Mucosa of descending colon (tissue), 3 donors: ENCODE data around the gene ELP5. TPM values are rescaled to one million over a fixed set of nuclear protein-coding genes. Genes with fewer than 3 reads are reported as not detected.

Source experiments
- ATAC-seq: fragments of 200-7000 bp; cut with Tn5 transposase; one replicate; pipeline ENCODE4 v1.9.1; 2020; ENCODE audit warnings: mild to moderate bottlenecking, moderate library complexity
- DNase-seq, 3 donors: peaks; one replicate each; pipeline ENCODE4 v3.0.0-alpha.2; 2020
- H3K36me3 ChIP-seq: fragments of 200-600 bp; one replicate; pipeline ENCODE4 v1.8.0; 2021; ENCODE audit warnings: low read depth, mild to moderate bottlenecking
- H3K4me1 ChIP-seq: fragments of 200-600 bp; one replicate; pipeline ENCODE4 v1.8.0; 2021; ENCODE audit warnings: low read depth, mild to moderate bottlenecking
- H3K4me3 ChIP-seq: fragments of 200-600 bp; one replicate; pipeline ENCODE4 v1.8.0; 2021; ENCODE audit warnings: mild to moderate bottlenecking
- H3K9me3 ChIP-seq: fragments of 200-600 bp; one replicate; pipeline ENCODE4 v1.8.0; 2021; ENCODE audit warnings: mild to moderate bottlenecking
- CTCF ChIP-seq: fragments of 200-600 bp; IDR thresholded peaks from one replicate; pipeline ENCODE4 v1.8.0; 2022; ENCODE audit warnings: antibody characterized with exemption, mild to moderate bottlenecking
- intact Hi-C, 2 donors: fragments of 100-400 bp; cut with DNase I in 1 of 2; cut with micrococcal nuclease in 1 of 2; formaldehyde crosslinking; loops; one replicate each; pipeline versions ENCODE4 v1.11.0 to v1.11.1; 2022; cut with DNase I, micrococcal nuclease
- total RNA-seq, 3 donors: library from RNA; stranded (reverse); fragmentation: NEBNext Ultra II Directional in 2 of 3; extraction: Animal tissue kit (Norgen Biotek cat#: 25700) in 2 of 3; gene quantifications; one replicate each; pipeline versions ENCODE4 v1.2.1 to v1.2.4, GENCODE V29; 2021 to 2023
- donor health status: DM: no; HTN: no; CAD: no; lungs with moderate emphysema.
- donor health status: DM: no; HTN: no; CAD: no.
- donor health status: DM: no; HTN: yes; CAD: no.

Gene ELP5
- total RNA-seq, 3 donors from 2014 or later, result 34.9 to 45.6 (median 42.2) TPM

DNA sequence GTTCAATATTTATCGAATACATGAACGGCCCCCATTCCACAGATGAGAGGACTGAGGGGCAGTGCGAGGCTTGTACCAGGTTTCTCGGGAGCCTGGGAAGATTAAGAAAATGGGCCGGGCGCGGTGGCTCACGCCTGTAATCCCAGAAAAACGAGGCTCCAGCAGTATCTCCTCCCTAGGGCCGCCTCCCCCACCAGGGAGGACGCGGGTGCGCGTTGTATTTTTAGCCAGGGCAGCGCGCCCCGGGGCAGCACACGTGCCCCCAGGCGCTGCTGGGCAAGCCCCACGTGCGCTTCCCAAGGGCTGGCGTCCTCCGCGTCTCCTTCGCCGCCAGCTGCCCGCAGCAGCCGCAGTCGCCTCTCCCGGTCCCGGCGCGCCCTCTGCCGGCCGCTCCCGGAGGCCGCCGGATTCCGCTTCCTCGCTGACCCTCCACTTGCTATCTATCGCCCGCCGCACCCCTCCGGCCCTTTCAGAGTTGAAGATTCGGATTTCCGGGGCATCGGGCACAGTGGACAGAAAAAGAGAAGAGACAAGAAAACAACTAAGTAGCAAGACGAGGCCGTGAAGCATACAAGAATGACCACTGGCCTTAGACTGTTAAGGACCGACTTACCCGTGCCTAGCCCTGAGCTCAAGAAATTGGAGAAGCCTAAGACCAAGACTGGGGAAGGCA lies 44.3 kb downstream of the ELP5 start:
- peaks cover 20% of the 10 kb centered on the region for H3K4me1 ChIP-seq
- H3K4me3 ChIP-seq, result no peak overlapping the region
- peak; percentile 92 for TF ChIP-seq CTCF
- intact Hi-C loops, result no loop called here
- no peaks in the 10 kb centered on the region for H3K9me3 ChIP-seq
- H3K36me3 ChIP-seq, result no peaks in the 10 kb centered on the region
- peak; percentile 85 to 91 (median 86) for DNase-seq
- ATAC-seq, result peak; percentile 52

DNA sequence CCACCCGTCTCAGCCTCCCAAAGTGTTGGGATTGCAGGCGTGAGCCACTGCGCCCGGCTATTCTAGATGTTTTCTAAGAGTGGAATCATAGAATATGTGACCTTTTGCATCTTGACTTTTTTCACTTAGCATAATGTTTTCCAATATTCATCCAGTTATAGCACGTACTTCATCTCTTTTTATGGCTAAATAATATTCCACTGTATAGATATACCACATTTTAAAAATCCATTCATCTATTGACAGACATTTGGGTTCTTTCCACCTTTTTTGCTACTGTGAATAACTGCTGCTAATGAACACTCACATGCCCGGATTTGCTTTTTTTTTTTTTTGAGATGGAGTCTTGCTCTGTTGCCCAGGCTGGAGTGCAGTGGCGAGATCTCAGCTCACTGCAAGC lies 52.2 kb downstream of the ELP5 start:
- intact Hi-C loops, result no loop called here
- ATAC-seq (no peak), DNase-seq (no peak)
- Histone ChIP-seq H3K4me3 (no peak overlapping the region), H3K36me3 (peaks cover 6% of the 10 kb centered on the region), H3K9me3 (no peaks in the 10 kb centered on the region), H3K4me1 (peaks cover 3% of the 10 kb centered on the region)
- no peak for TF ChIP-seq CTCF

DNA sequence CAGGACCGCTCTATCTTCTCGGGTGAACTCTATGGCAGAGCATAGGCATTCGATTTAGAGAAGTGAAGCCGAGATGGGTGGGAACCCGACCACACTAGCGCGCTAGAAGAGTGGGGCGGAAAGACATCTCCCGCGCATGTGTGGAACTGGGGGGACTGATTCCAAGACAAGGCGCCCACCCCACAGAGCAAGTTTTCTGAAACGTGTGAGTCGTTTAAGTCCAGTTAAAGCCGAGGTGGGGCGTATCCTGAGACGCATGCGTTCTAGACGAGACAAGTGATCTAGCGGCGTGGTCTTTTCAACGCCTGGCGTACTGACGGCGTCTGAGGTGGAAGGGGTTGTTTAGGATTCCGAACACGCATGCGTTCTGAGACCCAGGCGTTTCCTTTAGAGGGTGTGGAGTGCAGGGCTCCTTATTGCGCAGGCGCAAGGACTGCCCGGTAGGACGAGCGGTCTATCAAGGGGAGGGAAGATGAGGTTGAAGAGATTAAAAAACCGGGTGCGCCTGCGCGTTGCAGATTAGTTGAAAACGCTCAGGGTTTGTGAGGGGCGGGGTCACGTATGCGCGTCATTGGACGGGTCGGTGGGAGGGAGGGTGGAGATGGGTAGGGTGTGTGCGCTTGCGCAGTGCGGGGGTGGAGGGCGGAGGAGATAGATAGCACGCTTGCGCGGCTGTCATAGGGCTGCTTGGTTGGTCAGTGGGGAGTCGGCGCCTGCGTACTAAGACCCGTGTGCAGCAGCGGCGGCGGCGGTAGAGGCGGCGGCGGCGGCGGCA lies 55.1 kb downstream of the ELP5 start, which contains the start of gene EIF5A:
Gene EIF5A, plus strand, starts transcription at position 718 of the 775 bp plus-strand sequence. CDS start 2,008 bp downstream, outside the sequence.
- H3K9me3 ChIP-seq, result no peaks in the 10 kb centered on the region
- ATAC-seq, result peak; percentile 88
- H3K4me1 ChIP-seq, result peaks cover 17% of the 10 kb centered on the region
- H3K4me3 ChIP-seq, result peak within 1 kb of the TSS; percentile 86
- DNase-seq, result peak; percentile 99 to 100 (median 100)
- H3K36me3 ChIP-seq, result peaks cover 11% of the 10 kb centered on the region
- no peak for TF ChIP-seq CTCF
- intact Hi-C loops, result no loop called here

DNA sequence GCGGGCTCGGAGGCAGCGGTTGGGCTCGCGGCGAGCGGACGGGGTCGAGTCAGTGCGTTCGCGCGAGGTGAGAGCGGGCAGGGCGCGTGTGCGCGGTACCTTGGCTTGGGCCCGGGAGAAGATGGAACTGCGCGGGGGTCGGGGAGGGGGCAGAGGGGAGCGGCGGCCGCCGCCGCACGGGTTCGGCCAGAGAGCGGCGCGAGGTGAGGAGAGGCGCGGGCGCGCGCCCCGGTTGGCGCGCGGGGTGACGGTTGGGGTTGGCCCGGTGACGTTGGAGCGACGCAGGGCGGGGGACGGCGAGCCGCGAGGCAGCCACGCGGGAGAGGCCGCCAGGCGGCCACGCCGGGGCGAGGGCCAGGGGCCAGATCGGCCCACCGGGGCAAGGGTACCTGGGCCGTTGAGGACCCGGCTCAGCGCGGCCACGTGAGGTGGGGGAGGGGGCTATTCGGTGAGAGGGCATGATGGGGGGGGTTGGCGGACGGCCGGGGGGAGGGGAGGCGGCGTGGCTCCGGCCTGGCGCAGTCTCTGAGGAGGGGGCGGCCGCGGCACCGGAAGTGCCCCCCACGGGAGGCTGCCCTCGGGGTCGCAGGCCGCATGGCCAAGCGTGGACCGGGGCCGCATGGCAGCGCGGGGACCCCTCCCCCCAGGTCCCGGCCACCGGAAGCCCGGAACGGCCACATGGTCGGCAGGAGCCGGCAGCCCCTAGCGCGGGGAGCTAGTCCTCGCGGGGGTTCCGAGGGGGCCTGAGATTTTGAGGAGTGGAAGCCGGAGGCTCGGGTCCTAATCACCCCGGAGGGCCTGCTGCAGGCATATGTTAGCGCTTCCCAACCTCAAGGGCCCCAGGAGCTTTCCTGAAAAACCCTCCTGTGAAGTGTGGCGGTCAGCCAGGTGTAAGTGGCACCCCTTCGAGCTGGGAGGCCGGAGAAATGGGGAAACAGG lies 55.9 kb downstream of the ELP5 start:
- no peak for TF ChIP-seq CTCF
- H3K4me3 ChIP-seq, result peak overlapping the region; percentile 86
- DNase-seq (peak; percentile 67 to 84 (median 81)), ATAC-seq (peak; percentile 54)
- H3K36me3 ChIP-seq, result peaks cover 14% of the 10 kb centered on the region
- intact Hi-C loops, result no loop called here
- H3K9me3 ChIP-seq, result no peaks in the 10 kb centered on the region
- peaks cover 18% of the 10 kb centered on the region for H3K4me1 ChIP-seq

GRCh38 chr17:7308625-7309433 lies 56.8 kb downstream of the ELP5 start:
- H3K36me3 ChIP-seq, result peaks cover 14% of the 10 kb centered on the region
- H3K9me3 ChIP-seq, result no peaks in the 10 kb centered on the region
- peaks cover 21% of the 10 kb centered on the region for H3K4me1 ChIP-seq
- TF ChIP-seq CTCF, result no peak
- peak; percentile 52 for ATAC-seq
- DNase-seq, result peak; percentile 80 to 93 (median 84)
- peak overlapping the region; percentile 86 for H3K4me3 ChIP-seq
- intact Hi-C loops, result no loop called here
